ENCODE results near the gene WDR70. TPM values are rescaled to one million over a fixed set of nuclear protein-coding genes. Genes with fewer than 3 reads are reported as not detected.

Gene WDR70
- total and polyA plus RNA-seq, 4 donors = 4.0 to 17.7 (median 14.5) TPM

- 83% methylated on average over 7 of the region's 7 CpGs for WGBS
Measured at GRCh38 chr5:37712750-37713149, 333.6 kb downstream of the WDR70 start.

DNA sequence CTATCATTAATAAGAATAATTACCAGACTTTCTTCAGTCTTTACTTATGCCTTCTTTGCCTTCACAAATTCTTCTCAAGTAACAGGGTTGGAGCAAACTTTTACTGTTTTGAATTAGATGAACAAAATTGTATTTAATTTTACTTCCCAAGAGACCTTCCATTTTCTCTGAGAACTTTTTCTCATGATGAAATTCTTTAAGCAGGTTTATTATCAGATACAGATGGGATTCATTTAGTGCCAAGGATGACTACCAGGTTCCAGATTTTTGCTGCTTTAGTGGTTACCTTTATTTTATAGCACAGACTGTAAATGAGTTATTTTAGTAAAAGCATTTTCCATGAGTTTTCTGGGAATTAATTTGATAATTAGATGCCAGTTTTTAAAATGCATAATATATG is 335.6 kb downstream of the WDR70 start:
- no peak for DNase-seq (ENCODE audit: low spot score)
- peaks cover 3 to 13% (median 12%) of the 10 kb centered on the region in 4 donors for H3K4me1 ChIP-seq (ENCODE audit: control insufficient read depth in 4 of 4, insufficient read depth in 4 of 4, low read length in 3 of 4)
- no peak overlapping the region for H3K9ac ChIP-seq (ENCODE audit: low read depth in 1 of 2, low read length in 2 of 2)
- no peaks in the 10 kb centered on the region for H3K27me3 ChIP-seq (ENCODE audit: control insufficient read depth in 4 of 4, insufficient read depth in 4 of 4, low read length in 3 of 4)
- TF ChIP-seq JUND (IDR thresholded peaks at IDR 0.05) = no peak
- no peak for TF ChIP-seq EGR1 (IDR thresholded peaks at IDR 0.05; ENCODE audit: low read depth in 2 of 2)
- no peak for TF ChIP-seq CTCF (IDR thresholded peaks at IDR 0.05; ENCODE audit: low read depth, low read length, missing input control)
- TF ChIP-seq, protein P1, sequence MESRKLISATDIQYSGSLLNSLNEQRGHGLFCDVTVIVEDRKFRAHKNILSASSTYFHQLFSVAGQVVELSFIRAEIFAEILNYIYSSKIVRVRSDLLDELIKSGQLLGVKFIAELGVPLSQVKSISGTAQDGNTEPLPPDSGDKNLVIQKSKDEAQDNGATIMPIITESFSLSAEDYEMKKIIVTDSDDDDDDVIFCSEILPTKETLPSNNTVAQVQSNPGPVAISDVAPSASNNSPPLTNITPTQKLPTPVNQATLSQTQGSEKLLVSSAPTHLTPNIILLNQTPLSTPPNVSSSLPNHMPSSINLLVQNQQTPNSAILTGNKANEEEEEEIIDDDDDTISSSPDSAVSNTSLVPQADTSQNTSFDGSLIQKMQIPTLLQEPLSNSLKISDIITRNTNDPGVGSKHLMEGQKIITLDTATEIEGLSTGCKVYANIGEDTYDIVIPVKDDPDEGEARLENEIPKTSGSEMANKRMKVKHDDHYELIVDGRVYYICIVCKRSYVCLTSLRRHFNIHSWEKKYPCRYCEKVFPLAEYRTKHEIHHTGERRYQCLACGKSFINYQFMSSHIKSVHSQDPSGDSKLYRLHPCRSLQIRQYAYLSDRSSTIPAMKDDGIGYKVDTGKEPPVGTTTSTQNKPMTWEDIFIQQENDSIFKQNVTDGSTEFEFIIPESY (IDR thresholded peaks at IDR 0.05) = no peak
- TF ChIP-seq HNF4A (conservative IDR thresholded peaks at IDR 0.05) = no peak
- TF ChIP-seq FOXA2 (IDR thresholded peaks at IDR 0.05) = no peak
- TF ChIP-seq, protein P2, sequence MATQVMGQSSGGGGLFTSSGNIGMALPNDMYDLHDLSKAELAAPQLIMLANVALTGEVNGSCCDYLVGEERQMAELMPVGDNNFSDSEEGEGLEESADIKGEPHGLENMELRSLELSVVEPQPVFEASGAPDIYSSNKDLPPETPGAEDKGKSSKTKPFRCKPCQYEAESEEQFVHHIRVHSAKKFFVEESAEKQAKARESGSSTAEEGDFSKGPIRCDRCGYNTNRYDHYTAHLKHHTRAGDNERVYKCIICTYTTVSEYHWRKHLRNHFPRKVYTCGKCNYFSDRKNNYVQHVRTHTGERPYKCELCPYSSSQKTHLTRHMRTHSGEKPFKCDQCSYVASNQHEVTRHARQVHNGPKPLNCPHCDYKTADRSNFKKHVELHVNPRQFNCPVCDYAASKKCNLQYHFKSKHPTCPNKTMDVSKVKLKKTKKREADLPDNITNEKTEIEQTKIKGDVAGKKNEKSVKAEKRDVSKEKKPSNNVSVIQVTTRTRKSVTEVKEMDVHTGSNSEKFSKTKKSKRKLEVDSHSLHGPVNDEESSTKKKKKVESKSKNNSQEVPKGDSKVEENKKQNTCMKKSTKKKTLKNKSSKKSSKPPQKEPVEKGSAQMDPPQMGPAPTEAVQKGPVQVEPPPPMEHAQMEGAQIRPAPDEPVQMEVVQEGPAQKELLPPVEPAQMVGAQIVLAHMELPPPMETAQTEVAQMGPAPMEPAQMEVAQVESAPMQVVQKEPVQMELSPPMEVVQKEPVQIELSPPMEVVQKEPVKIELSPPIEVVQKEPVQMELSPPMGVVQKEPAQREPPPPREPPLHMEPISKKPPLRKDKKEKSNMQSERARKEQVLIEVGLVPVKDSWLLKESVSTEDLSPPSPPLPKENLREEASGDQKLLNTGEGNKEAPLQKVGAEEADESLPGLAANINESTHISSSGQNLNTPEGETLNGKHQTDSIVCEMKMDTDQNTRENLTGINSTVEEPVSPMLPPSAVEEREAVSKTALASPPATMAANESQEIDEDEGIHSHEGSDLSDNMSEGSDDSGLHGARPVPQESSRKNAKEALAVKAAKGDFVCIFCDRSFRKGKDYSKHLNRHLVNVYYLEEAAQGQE (IDR thresholded peaks at IDR 0.05) = no peak
- H3K27ac ChIP-seq (ENCODE audit: low read depth in 1 of 2, low read length in 2 of 2) = no peak overlapping the region
- H3K36me3 ChIP-seq (ENCODE audit: control insufficient read depth in 4 of 4, insufficient read depth in 3 of 4, low read depth in 1 of 4, low read length in 3 of 4) = no peaks in the 10 kb centered on the region
- no peak overlapping the region for H3K4me3 ChIP-seq (ENCODE audit: low read depth in 1 of 3, low read length in 3 of 3)
- no peaks in the 10 kb centered on the region for H3K9me3 ChIP-seq (ENCODE audit: control insufficient read depth in 4 of 4, low read length in 3 of 4)

More at GRCh38 chr5:37712750-37713149, 333.6 kb downstream of the WDR70 start:
- Histone ChIP-seq H3K4me1 (ENCODE audit: control insufficient read depth in 4 of 4, insufficient read depth in 4 of 4, low read length in 3 of 4) (peaks cover under 1 to 7% (median 6%) of the 10 kb centered on the region in 4 donors), H3K4me3 (ENCODE audit: low read depth in 1 of 3, low read length in 3 of 3) (no peak overlapping the region), H3K27ac (ENCODE audit: low read depth in 1 of 2, low read length in 2 of 2) (no peak overlapping the region), H3K27me3 (ENCODE audit: control insufficient read depth in 4 of 4, insufficient read depth in 4 of 4, low read length in 3 of 4) (no peaks in the 10 kb centered on the region), H3K9ac (ENCODE audit: low read depth in 1 of 2, low read length in 2 of 2) (no peak overlapping the region), H3K9me3 (ENCODE audit: control insufficient read depth in 4 of 4, low read length in 3 of 4) (no peaks in the 10 kb centered on the region), H3K36me3 (ENCODE audit: control insufficient read depth in 4 of 4, insufficient read depth in 3 of 4, low read depth in 1 of 4, low read length in 3 of 4) (no peaks in the 10 kb centered on the region)
- no peak for DNase-seq (ENCODE audit: low spot score)
- TF ChIP-seq HNF4A (conservative IDR thresholded peaks at IDR 0.05) (no peak), GABPA (IDR thresholded peaks at IDR 0.05 in 1 of 2, conservative IDR thresholded peaks at IDR 0.05 in 1 of 2) (no peak)
- TF ChIP-seq, protein P3, sequence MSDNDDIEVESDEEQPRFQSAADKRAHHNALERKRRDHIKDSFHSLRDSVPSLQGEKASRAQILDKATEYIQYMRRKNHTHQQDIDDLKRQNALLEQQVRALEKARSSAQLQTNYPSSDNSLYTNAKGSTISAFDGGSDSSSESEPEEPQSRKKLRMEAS (IDR thresholded peaks at IDR 0.05) = no peak

DNA sequence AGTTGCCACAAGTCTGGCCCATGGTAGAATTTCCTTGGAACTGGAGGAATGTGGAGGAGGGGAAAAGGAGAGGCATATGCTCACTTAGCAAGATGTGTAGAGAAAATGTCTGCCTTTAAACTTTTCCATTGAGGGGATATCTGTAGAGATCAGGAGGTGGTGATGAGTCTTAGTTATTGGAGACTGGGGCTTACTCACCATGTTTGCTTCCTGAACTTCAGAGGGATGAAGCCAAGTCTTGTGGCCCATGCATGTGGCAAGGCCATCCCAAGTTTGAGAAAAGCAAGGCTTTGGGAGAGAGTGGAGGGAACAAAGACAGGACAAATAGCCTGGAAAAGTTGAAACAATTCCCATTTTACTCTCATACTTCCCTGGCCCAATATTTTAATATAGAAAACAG is 336.2 kb downstream of the WDR70 start:
- no peak overlapping the region for H3K27ac ChIP-seq (ENCODE audit: low read depth in 1 of 2, low read length in 2 of 2)
- no peaks in the 10 kb centered on the region for H3K9me3 ChIP-seq (ENCODE audit: control insufficient read depth in 4 of 4, low read length in 3 of 4)
- no peaks in the 10 kb centered on the region for H3K27me3 ChIP-seq (ENCODE audit: control insufficient read depth in 4 of 4, insufficient read depth in 4 of 4, low read length in 3 of 4)
- TF ChIP-seq YY1 (IDR thresholded peaks at IDR 0.05) = no peak
- peaks cover 3 to 13% (median 12%) of the 10 kb centered on the region in 4 donors for H3K4me1 ChIP-seq (ENCODE audit: control insufficient read depth in 4 of 4, insufficient read depth in 4 of 4, low read length in 3 of 4)
- no peak for DNase-seq (ENCODE audit: low spot score)
- H3K9ac ChIP-seq (ENCODE audit: low read depth in 1 of 2, low read length in 2 of 2) = no peak overlapping the region
- H3K36me3 ChIP-seq (ENCODE audit: control insufficient read depth in 4 of 4, insufficient read depth in 3 of 4, low read depth in 1 of 4, low read length in 3 of 4) = no peaks in the 10 kb centered on the region
- no peak overlapping the region for H3K4me3 ChIP-seq (ENCODE audit: low read depth in 1 of 3, low read length in 3 of 3)

All from liver (tissue), 9 donors.